MCF 10A (cell line): ENCODE measurements around the gene NBEAL1. TPM values are rescaled to one million over a fixed set of nuclear protein-coding genes. Genes with fewer than 3 reads are reported as not detected.
"Not testable (repeated sequence)": the region's sequence is repeated elsewhere in the genome, so short reads cannot be mapped to it uniquely, and the experiment has no call there.

ENCODE experiments used
- BruUV-seq: library from RNA; stranded (reverse); fragments of 400-500 nt; replicated peaks from 2 replicates; lab custom pipeline; 2021; lab: Mats Ljungman, UMichigan
- CTCF ChIA-PET: fragments of 300-600 bp; sonication (Branson Sonifier 250); formaldehyde crosslinking; extraction: SDS; loops from one replicate; lab custom pipeline; 2021; ENCODE audit warnings: antibody characterized with exemption, inconsistent platforms; lab: Yijun Ruan, JAX
- POLR2A ChIA-PET: fragments of 300-600, 350-650 bp; sonication (Branson Sonifier 250); formaldehyde crosslinking; extraction: SDS; loops from one replicate; lab custom pipeline; 2020; ENCODE audit warnings: antibody characterized with exemption, inconsistent platforms; lab: Yijun Ruan, JAX
- DNase-seq: peaks from one replicate; pipeline ENCODE4 v3.0.0-alpha.2; 2018; ENCODE audit not compliant: unreplicated experiment
- H3K27ac Mint-ChIP-seq: one replicate; pipeline ENCODE4 v1.8.0; 2022; ENCODE audit warnings: mild to moderate bottlenecking, low read depth, mixed read lengths; ENCODE audit not compliant: unreplicated experiment
- H3K27me3 Mint-ChIP-seq: one replicate; pipeline ENCODE4 v1.8.0; 2022; ENCODE audit warnings: mixed read lengths; ENCODE audit not compliant: insufficient read depth, unreplicated experiment
- H3K36me3 Mint-ChIP-seq: one replicate; pipeline ENCODE4 v1.8.0; 2022; ENCODE audit warnings: mild to moderate bottlenecking, moderate library complexity, mixed read lengths; ENCODE audit not compliant: insufficient read depth, unreplicated experiment
- H3K4me1 Mint-ChIP-seq: one replicate; pipeline ENCODE4 v1.8.0; 2022; ENCODE audit warnings: mixed read lengths; ENCODE audit not compliant: insufficient read depth, unreplicated experiment
- H3K4me3 Mint-ChIP-seq: one replicate; pipeline ENCODE4 v1.8.0; 2022; ENCODE audit warnings: mild to moderate bottlenecking, moderate library complexity, mixed read lengths; ENCODE audit not compliant: unreplicated experiment
- H3K9me3 Mint-ChIP-seq: one replicate; pipeline ENCODE4 v1.8.0; 2022; ENCODE audit warnings: mixed read lengths; ENCODE audit not compliant: unreplicated experiment
- CTCF ChIP-seq: fragments of 200-600 bp; IDR thresholded peaks from one replicate; pipeline ENCODE4 v1.8.0; 2022; ENCODE audit warnings: antibody characterized with exemption, mild to moderate bottlenecking; ENCODE audit not compliant: unreplicated experiment
- intact Hi-C: fragments of 100-400 bp; cut with micrococcal nuclease; formaldehyde crosslinking; loops from 2 replicates; pipeline ENCODE4 v1.14.1; 2022
- total RNA-seq: library from RNA; stranded (reverse); gene quantifications from 2 replicates; pipeline ENCODE4 v1.2.3, GENCODE V29; 2022

NBEAL1 gene
- total RNA-seq, 1 experiment from 2014 or later: 18.8 TPM

- H3K4me1 Mint-ChIP-seq: no peaks in the 10 kb centered on the region
- no TSS peak for BruUV-seq
- H3K27me3 Mint-ChIP-seq: no peaks in the 10 kb centered on the region
- peaks cover 33% of the 10 kb centered on the region for H3K36me3 Mint-ChIP-seq
- no peak for DNase-seq
- H3K9me3 Mint-ChIP-seq: no peaks in the 10 kb centered on the region
- TF ChIP-seq CTCF: no peak
- H3K27ac Mint-ChIP-seq: no peak overlapping the region
- POLR2A ChIA-PET: no interaction called here
- CTCF ChIA-PET: no interaction called here
- no peak overlapping the region for H3K4me3 Mint-ChIP-seq
- intact Hi-C loops: no loop called here
These were observed 171.2 kb downstream of the NBEAL1 start for GRCh38 chr2:203185864-203186263.

- H3K4me3 Mint-ChIP-seq, H3K4me1 Mint-ChIP-seq, intact Hi-C loops, H3K27me3 Mint-ChIP-seq, H3K27ac Mint-ChIP-seq, BruUV-seq, CTCF ChIA-PET, H3K9me3 Mint-ChIP-seq, DNase-seq: not testable (repeated sequence)
- peaks cover 35% of the 10 kb centered on the region for H3K36me3 Mint-ChIP-seq
- POLR2A ChIA-PET: interaction anchor here (0.7 kb wide), 1 partner anchor 15 kb away, joined by 3 read pairs; no protein-coding TSS in a partner anchor
These were observed 175.9 kb downstream of the NBEAL1 start for GRCh38 chr2:203190547-203190946.

DNA sequence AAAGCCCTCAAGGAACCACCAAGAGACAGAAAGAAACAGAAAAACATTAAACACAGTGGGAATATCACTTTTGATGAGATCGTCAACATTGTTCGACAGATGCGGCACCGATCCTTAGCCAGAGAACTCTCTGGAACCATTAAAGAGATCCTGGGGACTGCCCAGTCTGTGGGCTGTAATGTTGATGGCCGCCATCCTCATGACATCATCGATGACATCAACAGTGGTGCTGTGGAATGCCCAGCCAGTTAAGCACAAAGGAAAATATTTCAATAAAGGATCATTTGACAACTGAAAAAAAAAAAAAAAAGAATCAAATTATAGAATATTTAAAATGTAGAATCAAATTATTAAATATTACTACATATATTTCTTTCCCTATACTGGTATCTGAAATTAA is 176.4 kb downstream of the NBEAL1 start:
- CTCF ChIA-PET: not testable (repeated sequence)

DNA sequence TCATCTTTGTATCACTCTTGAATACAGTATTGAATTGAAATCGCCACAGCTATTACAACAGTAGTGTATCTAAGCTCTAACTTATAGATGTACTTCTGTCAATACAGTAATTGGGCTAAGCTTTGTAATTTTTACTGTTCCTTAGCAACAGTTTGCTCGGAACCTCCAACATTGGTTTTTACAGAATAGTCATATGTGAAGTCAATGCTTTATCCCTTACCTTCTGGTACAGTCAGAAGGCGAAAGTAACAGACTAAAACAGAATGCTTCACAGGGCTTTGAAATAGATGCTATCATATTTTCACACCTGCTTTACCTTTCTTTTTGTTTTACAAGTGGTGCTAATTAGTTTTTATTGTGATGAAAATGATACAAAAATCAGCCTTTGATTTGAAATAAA is 177.3 kb downstream of the NBEAL1 start:
- no peaks in the 10 kb centered on the region for H3K4me1 Mint-ChIP-seq
- no peaks in the 10 kb centered on the region for H3K27me3 Mint-ChIP-seq

More for the DNA sequence above, 176.4 kb downstream of the NBEAL1 start:
- H3K4me3 Mint-ChIP-seq, H3K4me1 Mint-ChIP-seq, H3K27me3 Mint-ChIP-seq, DNase-seq, H3K9me3 Mint-ChIP-seq, POLR2A ChIA-PET, BruUV-seq, intact Hi-C loops, H3K27ac Mint-ChIP-seq: not testable (repeated sequence)
- H3K36me3 Mint-ChIP-seq: peaks cover 38% of the 10 kb centered on the region

More for the DNA sequence above, 177.3 kb downstream of the NBEAL1 start:
- TF ChIP-seq CTCF: no peak
- intact Hi-C loops: no loop called here
- CTCF ChIA-PET: no interaction called here
- Mint-ChIP-seq H3K36me3 (peaks cover 36% of the 10 kb centered on the region), H3K4me3 (no peak overlapping the region), H3K9me3 (no peaks in the 10 kb centered on the region), H3K27ac (no peak overlapping the region)
- DNase-seq: no peak
- no TSS peak for BruUV-seq
- POLR2A ChIA-PET: no interaction called here
